ENCODE measurements around the gene KDM4C.
A peak's percentile ranks its signal among the peaks of the same experiment; 100 is the strongest.

The KDM4C gene

GRCh38 chr9:6870650-6871477 is 113.1 kb downstream of the KDM4C start:
- DNase-seq: no peak

- DNase-seq: no peak
These were observed 116.1 kb downstream of the KDM4C start for GRCh38 chr9:6873857-6874256.

- DNase-seq: no peak
These were observed 118.6 kb downstream of the KDM4C start for GRCh38 chr9:6876195-6876894.

- DNase-seq: no peak
These were observed 119.9 kb downstream of the KDM4C start for GRCh38 chr9:6877671-6878161.

GRCh38 chr9:6880626-6881025 is 122.9 kb downstream of the KDM4C start:
- no peak for DNase-seq

GRCh38 chr9:6884101-6884500 is 126.3 kb downstream of the KDM4C start:
- DNase-seq: no peak

GRCh38 chr9:6884990-6885389 is 127.2 kb downstream of the KDM4C start:
- DNase-seq: no peak

- DNase-seq: no peak
These were observed 129.3 kb downstream of the KDM4C start for GRCh38 chr9:6887051-6887450.

GRCh38 chr9:6889868-6890267 is 132.1 kb downstream of the KDM4C start:
- no peak for DNase-seq

- DNase-seq: no peak
These were observed 135.8 kb downstream of the KDM4C start for GRCh38 chr9:6893350-6894131.

GRCh38 chr9:6894135-6894534 is 136.4 kb downstream of the KDM4C start:
- DNase-seq: no peak

- DNase-seq: no peak
These were observed 138.0 kb downstream of the KDM4C start for GRCh38 chr9:6895754-6896153.

GRCh38 chr9:6896562-6896961 is 138.8 kb downstream of the KDM4C start:
- DNase-seq: peak; percentile 8

- no peak for DNase-seq
These were observed 139.5 kb downstream of the KDM4C start for GRCh38 chr9:6897207-6897822.

GRCh38 chr9:6897898-6898302 is 140.1 kb downstream of the KDM4C start:
- DNase-seq: no peak

GRCh38 chr9:6899274-6899673 is 141.5 kb downstream of the KDM4C start:
- DNase-seq: no peak

GRCh38 chr9:6900440-6900883 is 142.7 kb downstream of the KDM4C start:
- no peak for DNase-seq

- DNase-seq: no peak
These were observed 143.4 kb downstream of the KDM4C start for GRCh38 chr9:6901180-6901579.

GRCh38 chr9:6902423-6902822 is 144.7 kb downstream of the KDM4C start:
- DNase-seq: no peak

- DNase-seq: no peak
These were observed 146.6 kb downstream of the KDM4C start for GRCh38 chr9:6904371-6904770.

GRCh38 chr9:6905850-6906375 is 148.1 kb downstream of the KDM4C start:
- no peak for DNase-seq

GRCh38 chr9:6907772-6908381 is 150.1 kb downstream of the KDM4C start:
- DNase-seq: no peak

Measured in activated CD4-positive, alpha-beta T cell treated with anti-CD3 and anti-CD28 coated beads for 48 hours (primary cell).